Stimulated activated CD8-positive, alpha-beta memory T cell treated with anti-CD3 and anti-CD28 coated beads, Interleukin-7, amount 100 ng/mL, for 4 hours (primary cell): ENCODE data around the gene C1orf53.

ENCODE experiments used
- DNase-seq, 2 donors: peaks; one replicate each; pipeline ENCODE4 v3.0.0-alpha.2; 2020; ENCODE audit warnings: low read depth in 2 of 2

Gene C1orf53

GRCh38 chr1:197907846-197908616 is 5.6 kb downstream of the C1orf53 start:
- no peak for DNase-seq

- DNase-seq, result no peak
These were observed 6.3 kb downstream of the C1orf53 start for GRCh38 chr1:197908716-197909220.

- DNase-seq, result no peak
These were observed 7.0 kb downstream of the C1orf53 start for GRCh38 chr1:197909384-197909783.

- DNase-seq, result no peak
These were observed 7.9 kb downstream of the C1orf53 start for GRCh38 chr1:197910120-197910991.

DNA sequence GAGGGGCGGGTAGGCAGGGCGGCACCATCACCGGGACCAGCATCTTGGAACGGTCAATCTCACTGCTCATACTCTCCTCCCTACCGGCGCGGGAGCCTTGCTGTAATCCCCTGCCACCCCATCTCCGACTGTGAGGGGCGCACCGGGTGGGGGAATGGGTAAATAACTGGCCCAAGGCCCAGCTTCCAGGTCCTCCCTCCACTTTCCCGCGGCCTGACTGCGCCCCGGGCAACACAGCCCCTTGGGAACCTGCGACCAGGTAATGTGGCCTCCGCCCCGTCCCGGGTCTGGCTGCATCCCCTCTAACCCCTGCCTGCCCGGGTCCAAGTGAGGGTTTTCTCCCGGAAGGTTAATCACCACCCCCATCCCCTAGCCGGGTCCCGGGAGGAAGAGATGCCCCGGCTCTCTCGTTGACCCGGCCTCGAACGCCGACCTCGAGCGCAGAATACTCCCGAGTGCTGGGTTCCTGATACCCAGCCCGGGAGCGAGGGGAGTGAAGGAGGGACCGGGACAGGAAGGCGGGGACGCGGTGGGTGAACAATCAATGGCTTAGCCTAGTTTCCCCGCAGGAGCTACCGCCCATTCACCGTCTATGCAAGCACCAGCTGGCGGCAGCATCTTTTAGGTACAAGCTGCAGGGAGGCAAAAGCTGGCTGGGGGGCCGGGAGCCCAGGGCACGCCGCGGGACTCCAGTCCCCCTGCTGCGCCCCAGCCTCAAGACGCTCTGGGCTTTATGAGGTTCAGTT is 8.9 kb downstream of the C1orf53 start:
- no peak for DNase-seq

DNA sequence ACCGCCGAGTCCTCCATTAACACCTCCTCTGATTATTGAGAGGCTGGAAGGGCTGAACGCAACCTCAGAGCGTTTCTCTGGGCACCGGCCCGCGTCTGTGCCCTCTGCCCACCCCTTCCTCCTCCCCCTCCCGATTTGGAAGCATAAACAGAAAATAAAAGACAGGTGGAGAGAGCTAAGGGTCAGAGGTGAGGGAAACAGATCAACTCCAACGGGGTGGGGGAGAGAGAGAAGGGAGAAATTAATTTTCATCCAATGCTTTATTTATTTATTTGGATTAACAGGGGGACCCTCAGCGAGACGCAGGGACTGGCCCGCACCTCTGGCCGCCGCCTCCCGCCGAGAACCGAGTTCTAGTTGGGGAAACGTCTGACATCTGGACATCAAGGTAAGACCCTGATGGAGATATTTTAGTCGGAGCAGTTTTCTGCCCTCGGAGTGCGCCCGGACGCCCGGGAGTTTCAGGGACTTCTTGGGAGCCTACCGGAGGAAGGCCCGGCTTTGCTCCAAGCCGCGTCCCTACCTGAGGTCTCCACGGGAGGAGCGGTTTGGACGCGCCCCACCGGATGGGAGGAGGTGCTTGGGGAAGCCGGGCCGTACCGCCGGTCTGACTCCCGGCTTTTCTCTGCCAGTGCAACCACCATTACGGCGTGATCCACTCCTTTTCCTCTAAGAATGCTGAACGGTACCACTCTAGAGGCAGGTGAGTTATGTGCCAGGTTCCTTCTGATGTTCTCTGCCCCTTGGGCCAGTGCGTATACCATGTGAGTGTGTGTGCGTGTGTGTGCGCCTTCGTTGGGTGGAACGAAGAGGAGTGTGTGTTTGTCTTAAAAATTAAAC is 9.6 kb downstream of the C1orf53 start:
- no peak for DNase-seq

DNA sequence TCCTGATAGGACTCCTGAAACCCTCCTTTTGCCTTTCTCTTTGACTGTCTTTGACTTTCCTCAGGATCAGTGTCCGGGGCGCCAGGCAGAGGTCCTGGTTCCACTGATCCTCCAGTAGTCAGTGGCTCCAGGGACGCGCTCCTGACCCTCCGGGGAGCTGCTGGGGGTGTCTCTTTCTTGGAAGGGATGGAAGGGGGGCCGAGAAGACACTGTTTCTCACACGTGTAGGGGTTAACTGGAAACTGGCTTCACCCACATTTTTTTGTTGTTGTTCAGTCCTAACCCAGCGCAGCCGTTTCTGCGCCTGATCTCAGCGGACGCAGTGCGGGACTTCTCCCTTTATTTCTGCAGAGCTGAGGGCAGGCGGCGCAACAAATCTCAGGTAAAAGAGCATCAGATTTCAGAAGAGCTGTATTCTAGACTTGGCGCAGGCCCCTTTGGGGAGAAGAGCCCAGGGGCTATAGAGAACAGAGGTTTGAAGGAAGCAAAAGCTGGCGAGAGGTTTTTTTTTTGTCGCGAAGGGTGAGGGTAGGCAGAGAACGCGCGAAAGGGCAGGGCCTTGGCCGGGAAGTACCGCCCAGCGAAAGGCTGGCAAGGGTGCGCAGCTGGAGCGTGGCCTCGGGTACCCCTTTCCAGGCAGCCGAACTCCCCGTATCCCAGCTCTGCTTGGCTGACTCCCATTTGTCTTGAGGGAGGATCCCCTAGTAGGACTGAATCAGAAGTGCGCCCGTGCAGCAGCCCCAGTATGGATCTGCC is 10.5 kb downstream of the C1orf53 start:
- no peak for DNase-seq

DNA sequence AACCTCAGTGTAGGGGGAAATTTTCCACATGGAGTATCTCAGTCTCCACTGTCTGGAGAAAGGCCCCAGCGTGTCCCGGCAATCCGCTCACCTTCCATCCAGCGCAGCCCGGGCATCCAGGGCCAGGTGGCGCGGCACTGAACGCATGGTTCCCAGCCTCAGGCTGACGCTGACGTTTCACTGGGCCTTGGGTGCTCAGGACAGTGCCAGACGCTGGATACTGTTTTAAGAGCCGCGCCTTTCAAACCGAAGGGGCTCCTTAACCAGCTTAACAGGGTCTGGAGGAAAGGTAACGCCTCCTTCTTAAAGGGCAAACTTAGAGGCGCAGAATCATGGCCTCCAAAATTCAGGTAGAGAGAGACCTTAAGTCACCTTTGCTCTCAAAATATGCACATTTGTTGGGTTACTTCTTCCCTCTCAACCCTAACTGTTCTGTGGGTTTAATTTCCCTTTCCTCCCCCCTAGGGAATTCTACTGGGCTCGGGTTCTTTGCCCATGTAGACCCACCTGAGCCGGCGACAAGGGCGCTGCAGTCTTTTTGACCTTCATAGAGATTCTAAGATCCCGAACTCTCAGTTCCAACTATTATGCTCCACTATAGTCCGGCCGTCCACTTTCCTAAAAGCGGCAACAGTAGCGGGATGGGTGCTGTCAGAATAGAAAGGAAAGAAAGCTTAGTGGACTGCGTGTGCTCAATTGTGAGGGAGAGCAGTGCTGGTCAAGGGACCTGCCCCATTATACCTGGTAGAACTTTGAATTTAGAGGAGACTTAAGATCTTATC is 11.3 kb downstream of the C1orf53 start:
- no peak for DNase-seq

DNA sequence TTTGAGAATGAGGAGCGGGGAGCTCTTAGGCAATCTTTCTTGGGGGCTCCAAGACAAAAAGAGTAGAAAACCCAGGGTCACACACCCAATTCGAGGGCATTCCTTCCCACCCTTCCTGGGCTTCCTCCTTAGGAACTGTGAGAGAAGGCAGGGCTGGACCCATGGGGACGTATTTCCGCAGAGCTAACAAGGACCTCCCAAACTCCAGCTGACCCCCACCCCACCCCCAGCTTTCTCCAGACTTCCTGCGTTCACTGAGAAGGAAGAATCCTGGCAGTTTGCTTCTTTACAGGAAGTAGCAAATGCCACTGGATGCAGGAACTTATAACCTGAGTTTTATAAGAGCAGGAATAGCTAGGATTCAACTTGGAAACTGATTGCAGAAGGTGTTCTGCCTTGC is 12.1 kb downstream of the C1orf53 start:
- no peak for DNase-seq

DNA sequence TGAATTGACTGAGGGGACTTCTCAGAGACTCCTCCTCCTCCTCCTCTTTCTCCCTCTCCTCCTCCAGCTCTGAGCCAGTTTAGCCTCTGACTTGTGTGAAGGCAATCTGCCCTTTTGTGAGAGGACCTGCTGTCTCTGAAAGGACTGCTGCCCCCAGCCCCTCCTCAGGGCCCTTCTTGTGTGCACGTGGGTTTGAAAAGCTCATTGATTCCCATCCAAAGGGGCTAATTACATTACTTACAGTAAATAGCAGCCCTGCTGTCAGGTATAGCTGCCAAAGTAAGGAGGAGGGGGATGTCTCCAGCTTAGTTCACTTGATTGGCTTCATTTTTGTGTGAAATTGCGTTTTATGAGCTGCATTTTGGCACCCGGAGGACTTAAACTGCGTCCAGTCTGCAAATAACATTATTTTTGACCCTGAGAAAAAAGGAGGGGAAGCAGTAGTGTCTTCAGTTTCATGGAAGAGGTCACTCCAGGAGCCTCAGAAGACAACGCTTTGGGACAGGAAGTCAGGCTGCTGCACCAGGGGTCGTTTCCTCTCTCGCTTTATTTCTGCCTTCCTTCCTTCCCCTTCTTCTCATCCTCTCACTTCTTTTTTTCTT is 12.9 kb downstream of the C1orf53 start:
- DNase-seq, result no peak

DNA sequence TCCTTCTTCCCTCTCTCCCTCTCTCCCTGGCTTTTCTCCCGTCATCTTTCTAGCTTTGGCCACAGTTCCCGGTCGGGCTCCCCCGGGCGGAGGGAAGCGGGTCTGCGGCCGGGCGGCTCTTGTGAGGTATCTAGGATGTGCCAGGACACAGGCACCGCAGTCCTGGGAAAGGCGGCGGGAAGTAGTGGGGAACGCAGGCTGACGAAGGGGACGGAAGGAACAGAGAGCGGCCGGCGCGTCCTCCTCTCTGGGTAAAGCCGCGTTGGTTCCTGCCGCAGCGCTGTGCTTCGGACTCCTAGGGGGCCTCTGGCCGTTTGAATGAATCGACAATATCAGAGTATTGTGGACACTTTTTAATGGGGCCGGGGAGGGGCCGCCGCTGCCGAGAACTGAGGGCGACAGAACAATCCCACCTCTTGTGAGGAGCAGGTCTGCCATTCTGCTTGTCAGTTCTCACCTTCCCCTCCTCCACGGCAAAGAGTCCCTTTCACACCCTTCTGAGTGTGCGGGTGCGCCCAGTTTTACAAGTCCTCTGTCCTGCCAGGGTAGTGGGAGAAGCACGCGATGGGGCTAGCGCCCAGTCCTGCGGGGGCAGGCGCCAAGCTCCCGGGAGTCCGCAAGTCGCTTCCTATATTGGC is 13.6 kb downstream of the C1orf53 start:
- no peak for DNase-seq

- DNase-seq, result no peak
These were observed 14.1 kb downstream of the C1orf53 start for GRCh38 chr1:197916500-197916983.

DNA sequence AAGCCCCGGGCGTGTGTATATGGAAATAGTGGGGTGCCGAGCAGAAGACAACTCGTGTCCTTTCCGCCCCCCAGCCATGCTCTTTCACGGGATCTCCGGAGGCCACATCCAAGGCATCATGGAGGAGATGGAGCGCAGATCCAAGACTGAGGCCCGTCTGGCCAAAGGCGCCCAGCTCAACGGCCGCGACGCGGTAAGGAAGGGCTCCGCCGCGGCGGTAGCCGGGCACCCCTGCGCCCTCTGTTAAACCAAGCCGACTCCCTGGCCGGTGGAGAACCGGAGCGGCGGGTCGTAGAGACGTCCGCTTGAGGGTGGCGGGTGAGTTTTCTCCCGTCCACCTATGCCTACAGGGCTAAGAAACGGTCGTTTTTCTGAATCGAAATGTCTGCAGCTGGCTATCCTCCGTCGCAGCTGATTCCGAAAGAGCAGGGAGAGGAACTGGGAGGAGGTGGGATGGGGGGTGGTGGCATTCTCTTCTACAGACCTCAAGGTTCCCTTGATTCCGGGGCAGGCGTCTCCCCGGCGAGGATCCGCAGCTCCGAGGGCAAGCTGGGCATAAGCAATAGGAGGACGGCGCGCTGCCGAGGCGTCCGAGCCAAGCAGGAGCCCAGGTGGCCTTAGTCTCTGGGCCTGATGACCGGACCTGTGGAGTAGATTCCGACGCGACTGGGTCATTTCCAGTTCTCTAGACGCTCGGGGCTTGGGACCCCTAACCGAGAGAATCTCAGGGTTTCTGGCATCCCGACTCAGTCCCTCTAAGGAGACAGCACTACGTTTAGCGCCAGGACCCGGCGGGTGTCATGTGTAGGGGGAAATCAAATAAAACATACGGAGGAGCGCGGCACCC is 15.6 kb downstream of the C1orf53 start:
- no peak for DNase-seq

DNA sequence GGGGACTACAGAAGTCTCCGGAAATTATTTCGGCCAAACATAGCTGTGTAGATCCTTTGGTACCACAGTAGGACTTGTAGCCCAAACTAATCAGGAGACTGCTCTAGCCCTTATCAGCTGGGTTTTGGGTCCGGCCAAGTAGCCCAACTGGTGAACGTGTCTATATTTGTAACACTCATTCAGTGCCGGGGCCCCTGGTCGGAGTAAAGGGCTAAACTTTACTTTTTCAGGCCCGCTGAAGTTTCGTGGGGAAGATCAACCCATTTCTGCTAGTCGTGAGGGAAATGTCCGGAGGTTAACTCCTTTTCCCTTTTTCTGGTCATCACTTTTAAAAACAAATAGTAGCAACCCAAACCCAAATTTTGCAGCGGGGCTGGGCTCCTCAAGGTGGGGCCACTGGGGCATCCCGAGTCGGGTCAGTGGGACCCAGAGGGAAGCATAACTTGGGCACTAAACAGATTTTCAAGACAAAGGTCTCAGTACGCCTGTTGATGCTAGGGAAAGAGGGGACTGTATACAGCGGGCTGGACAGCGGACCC is 16.4 kb downstream of the C1orf53 start:
- DNase-seq, result no peak

GRCh38 chr1:197919346-197920066 is 17.1 kb downstream of the C1orf53 start:
- DNase-seq, result no peak

GRCh38 chr1:197920067-197920396 is 17.6 kb downstream of the C1orf53 start:
- no peak for DNase-seq
